Right lobe of liver (tissue), 6 donors: ENCODE data around the gene FAM83D. TPM values are rescaled to one million over a fixed set of nuclear protein-coding genes. Genes with fewer than 3 reads are reported as not detected.

ENCODE experiments used
- ATAC-seq, 4 donors: fragments of 200-7000 bp; cut with Tn5 transposase; one replicate each; pipeline ENCODE4 v1.9.1; 2020; ENCODE audit warnings: mild to moderate bottlenecking in 4 of 4, moderate library complexity in 4 of 4
- DNase-seq, 3 donors: peaks; one replicate each; pipeline ENCODE4 v3.0.0-alpha.2; 2020
- H3K27ac ChIP-seq, 3 donors: fragments of 200-600 bp; one replicate each; pipeline ENCODE4 v1.8.0; 2022
- H3K27me3 ChIP-seq, 2 donors: fragments of 200-600 bp; one replicate each; pipeline ENCODE4 v1.8.0; 2022
- H3K36me3 ChIP-seq, 4 donors: fragments of 200-600 bp; sonication (generic) in 1 of 4; one replicate each; pipeline versions ENCODE4 v1.5.1 to v1.8.0; 2017 to 2022; ENCODE audit warnings: control low read depth in 1 of 4
- H3K4me1 ChIP-seq, 4 donors: fragments of 200-600 bp; sonication (generic) in 1 of 4; one replicate each; pipeline versions ENCODE4 v1.5.1 to v1.8.0; 2017 to 2022; ENCODE audit warnings: control low read depth in 1 of 4
- H3K4me3 ChIP-seq, 3 donors: fragments of 200-600 bp; one replicate each; pipeline ENCODE4 v1.8.0; 2022
- H3K9me3 ChIP-seq, 4 donors: fragments of 200-600 bp; sonication (generic) in 1 of 4; one replicate each; pipeline versions ENCODE4 v1.5.1 to v1.8.0; 2017 to 2022; ENCODE audit warnings: control low read depth in 1 of 4
- CTCF ChIP-seq, 4 donors: fragments of 200-600 bp in 3 of 4; fragments of 450-650 bp in 1 of 4; IDR thresholded peaks; one replicate each; pipeline versions ENCODE4 v1.5.1 to v1.8.0; 2016 to 2022; ENCODE audit warnings: antibody characterized with exemption in 4 of 4, mild to moderate bottlenecking in 2 of 4
- POLR2A ChIP-seq: fragments of 450-650 bp; IDR thresholded peaks from one replicate; pipeline ENCODE4 v1.6.1; 2017; ENCODE audit warnings: antibody characterized with exemption, mild to moderate bottlenecking
- WGBS: methylation state at CpG from one replicate; pipeline ENCODE4 v1.1.6; 2018; ENCODE audit warnings: low coverage, low lambda C conversion rate; ENCODE audit not compliant: insufficient coverage; ENCODE audit errors: missing lambda C conversion rate; 5-methylcytosine and 5-hydroxymethylcytosine counted together
- intact Hi-C, 2 donors: fragments of 100-400 bp; cut with DNase I; formaldehyde crosslinking; loops; one replicate each; pipeline versions ENCODE4 v1.11.2 to v1.14.1; 2022
- total RNA-seq, 6 experiments: library from RNA; depleted of rRNA in 2 of 6; stranded (reverse); fragments of >200 nt in 2 of 6; fragmentation: NEBNext Ultra II Directional in 3 of 6; extraction: Animal tissue kit (Norgen Biotek cat#: 25700) in 3 of 6; gene quantifications; one replicate each; pipeline versions ENCODE4 v1.1.0 to v1.2.4, GENCODE V29; 2016 to 2023
- donor health status: DM: no; HTN: yes; CAD: no.
- donor health status: DM: no; HTN: no; CAD: no.
- donor health status: DM: no; HTN: no; CAD: no.
- donor health status: DM: no; HTN: yes; CAD: no.
- donor health status: DM: no; HTN: yes; CAD: no.

FAM83D gene
- total RNA-seq, 6 experiments from 2014 or later = 0.83 to 3.3 (median 1.7) TPM

- peak overlapping the region in 1 of 3 donors; percentile 32 for H3K27ac ChIP-seq
- intact Hi-C loops = no loop called here
- peaks cover 0 to 9% (median 2%) of the 10 kb centered on the region in 4 donors for H3K4me1 ChIP-seq
- H3K4me3 ChIP-seq = peak overlapping the region; percentile 62 to 71 (median 66)
- 16% methylated on average over 16 of the region's 27 CpGs for WGBS
- no peak for TF ChIP-seq POLR2A
- TF ChIP-seq CTCF (IDR thresholded peaks at IDR 0.05) = no peak
- ATAC-seq (no peak), DNase-seq (no peak)
- no peaks in the 10 kb centered on the region for H3K36me3 ChIP-seq
- no peaks in the 10 kb centered on the region for H3K9me3 ChIP-seq
- no peaks in the 10 kb centered on the region for H3K27me3 ChIP-seq
Observed at GRCh38 chr20:38926934-38927616, 858 bp downstream of the FAM83D start.

- WGBS = 67% methylated on average over 3 of the region's 5 CpGs
- no peaks in the 10 kb centered on the region for H3K27me3 ChIP-seq
- H3K36me3 ChIP-seq = no peaks in the 10 kb centered on the region
- intact Hi-C loops = no loop called here
- peaks cover 0 to 9% (median 2%) of the 10 kb centered on the region in 4 donors for H3K4me1 ChIP-seq
- no peak overlapping the region for H3K4me3 ChIP-seq
- no peak overlapping the region for H3K27ac ChIP-seq
- TF ChIP-seq POLR2A (no peak), CTCF (IDR thresholded peaks at IDR 0.05) (no peak)
- ATAC-seq (no peak), DNase-seq (no peak)
- H3K9me3 ChIP-seq = no peaks in the 10 kb centered on the region
Observed at GRCh38 chr20:38927902-38928578, 1.8 kb downstream of the FAM83D start.

- TF ChIP-seq POLR2A (no peak), CTCF (IDR thresholded peaks at IDR 0.05) (no peak)
- no peak for ATAC-seq
- H3K36me3 ChIP-seq = no peaks in the 10 kb centered on the region
- no peak for DNase-seq
- no peaks in the 10 kb centered on the region for H3K9me3 ChIP-seq
- 93% methylated on average over 1 of the region's 1 CpG for WGBS
- no peaks in the 10 kb centered on the region for H3K27me3 ChIP-seq
- intact Hi-C loops = no loop called here
- H3K4me3 ChIP-seq = no peak overlapping the region
- H3K4me1 ChIP-seq = peaks cover 0 to 9% (median 2%) of the 10 kb centered on the region in 4 donors
- H3K27ac ChIP-seq = no peak overlapping the region
Observed at GRCh38 chr20:38930242-38930569, 4.0 kb downstream of the FAM83D start.

GRCh38 chr20:38931984-38932383 is 5.8 kb downstream of the FAM83D start:
- Histone ChIP-seq H3K27ac (no peak overlapping the region), H3K9me3 (no peaks in the 10 kb centered on the region), H3K4me1 (peaks cover 0 to 3% (median 1%) of the 10 kb centered on the region in 4 donors), H3K36me3 (no peaks in the 10 kb centered on the region), H3K4me3 (no peak overlapping the region), H3K27me3 (no peaks in the 10 kb centered on the region)
- WGBS = 80% methylated on average over 1 of the region's 4 CpGs
- no peak for ATAC-seq
- intact Hi-C loops = no loop called here
- no peak for DNase-seq
- TF ChIP-seq CTCF (IDR thresholded peaks at IDR 0.05) = no peak
- no peak for TF ChIP-seq POLR2A
